Gastroesophageal sphincter (tissue), 3 donors: ENCODE measurements around the gene VPS13D.

ENCODE experiments used
- EP300 ChIP-seq: sonication (generic); formaldehyde crosslinking; IDR thresholded peaks from one replicate; pipeline ENCODE4 v1.6.1; 2017; ENCODE audit warnings: antibody characterized with exemption, mild to moderate bottlenecking
- POLR2A ChIP-seq, 2 donors: fragments of 450-650 bp; IDR thresholded peaks; one replicate each; pipeline ENCODE4 v1.6.1; 2017; ENCODE audit warnings: antibody characterized with exemption in 2 of 2, mild to moderate bottlenecking in 2 of 2, moderate library complexity in 1 of 2
- TF ChIP-seq, protein P1 (sequence below), 4 experiments: fragments of 200-600 bp in 2 of 4; fragments of 450-650 bp in 2 of 4; sonication (generic) in 1 of 4; IDR thresholded peaks; one replicate each; pipeline ENCODE4 v1.5.1; 2017 to 2019; ENCODE audit warnings: antibody characterized with exemption in 4 of 4, mild to moderate bottlenecking in 2 of 4, moderate library complexity in 2 of 4

DNA sequence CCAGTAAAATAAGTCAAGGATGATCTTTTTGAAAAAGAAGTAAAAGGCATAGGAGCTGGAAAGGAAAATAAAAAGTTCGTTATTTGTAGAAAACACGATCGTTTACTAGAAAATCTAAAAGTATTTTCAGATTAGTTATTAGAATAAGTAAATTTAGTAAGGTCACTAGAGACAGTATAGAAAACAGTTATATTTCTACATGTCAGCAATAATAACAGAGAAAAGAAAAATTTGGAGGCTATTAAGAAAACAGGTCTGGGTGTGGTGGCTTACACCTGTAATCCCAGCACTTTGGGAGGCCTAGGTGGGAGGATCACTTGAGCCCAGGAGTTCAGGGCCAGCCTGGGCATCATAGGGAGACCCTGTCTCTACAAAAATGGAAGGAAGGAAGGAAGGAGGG, 181.3 kb downstream of the VPS13D start:
- TF ChIP-seq, protein P1, sequence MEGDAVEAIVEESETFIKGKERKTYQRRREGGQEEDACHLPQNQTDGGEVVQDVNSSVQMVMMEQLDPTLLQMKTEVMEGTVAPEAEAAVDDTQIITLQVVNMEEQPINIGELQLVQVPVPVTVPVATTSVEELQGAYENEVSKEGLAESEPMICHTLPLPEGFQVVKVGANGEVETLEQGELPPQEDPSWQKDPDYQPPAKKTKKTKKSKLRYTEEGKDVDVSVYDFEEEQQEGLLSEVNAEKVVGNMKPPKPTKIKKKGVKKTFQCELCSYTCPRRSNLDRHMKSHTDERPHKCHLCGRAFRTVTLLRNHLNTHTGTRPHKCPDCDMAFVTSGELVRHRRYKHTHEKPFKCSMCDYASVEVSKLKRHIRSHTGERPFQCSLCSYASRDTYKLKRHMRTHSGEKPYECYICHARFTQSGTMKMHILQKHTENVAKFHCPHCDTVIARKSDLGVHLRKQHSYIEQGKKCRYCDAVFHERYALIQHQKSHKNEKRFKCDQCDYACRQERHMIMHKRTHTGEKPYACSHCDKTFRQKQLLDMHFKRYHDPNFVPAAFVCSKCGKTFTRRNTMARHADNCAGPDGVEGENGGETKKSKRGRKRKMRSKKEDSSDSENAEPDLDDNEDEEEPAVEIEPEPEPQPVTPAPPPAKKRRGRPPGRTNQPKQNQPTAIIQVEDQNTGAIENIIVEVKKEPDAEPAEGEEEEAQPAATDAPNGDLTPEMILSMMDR (IDR thresholded peaks at IDR 0.05): no peak
- no peak for TF ChIP-seq EP300
- TF ChIP-seq POLR2A (IDR thresholded peaks at IDR 0.05): no peak
